NCI-H146 treated with DMSO at 0.1 percent for 48 hours (cell line): ENCODE measurements around the gene FAM53B.
A peak's percentile ranks its signal among the peaks of the same experiment; 100 is the strongest.

Experiments used
- DNase-seq: peaks from one replicate; lab custom pipeline; 2025; ENCODE audit not compliant: unreplicated experiment; lab: John Stamatoyannopoulos, UW

The FAM53B gene

DNA sequence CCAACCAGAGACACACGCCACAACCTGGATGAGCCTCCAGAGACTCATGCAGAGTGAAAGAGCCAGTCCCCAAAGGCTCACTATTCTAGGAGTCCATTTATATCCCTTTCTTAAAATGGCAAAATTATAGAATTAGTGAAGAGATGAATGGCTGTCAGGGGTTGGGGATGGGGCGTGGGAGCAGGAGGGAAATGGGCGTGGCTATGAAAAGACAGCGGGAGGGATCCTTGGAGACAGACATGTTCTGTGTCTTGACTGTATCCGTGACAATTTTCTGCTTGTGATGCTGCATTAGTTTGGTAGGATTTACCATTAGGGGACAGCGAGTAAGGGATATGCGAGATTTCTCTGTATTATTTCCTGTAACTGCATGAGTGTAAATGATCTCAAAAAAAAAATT lies 33.0 kb downstream of the FAM53B start:
- DNase-seq: no peak

DNA sequence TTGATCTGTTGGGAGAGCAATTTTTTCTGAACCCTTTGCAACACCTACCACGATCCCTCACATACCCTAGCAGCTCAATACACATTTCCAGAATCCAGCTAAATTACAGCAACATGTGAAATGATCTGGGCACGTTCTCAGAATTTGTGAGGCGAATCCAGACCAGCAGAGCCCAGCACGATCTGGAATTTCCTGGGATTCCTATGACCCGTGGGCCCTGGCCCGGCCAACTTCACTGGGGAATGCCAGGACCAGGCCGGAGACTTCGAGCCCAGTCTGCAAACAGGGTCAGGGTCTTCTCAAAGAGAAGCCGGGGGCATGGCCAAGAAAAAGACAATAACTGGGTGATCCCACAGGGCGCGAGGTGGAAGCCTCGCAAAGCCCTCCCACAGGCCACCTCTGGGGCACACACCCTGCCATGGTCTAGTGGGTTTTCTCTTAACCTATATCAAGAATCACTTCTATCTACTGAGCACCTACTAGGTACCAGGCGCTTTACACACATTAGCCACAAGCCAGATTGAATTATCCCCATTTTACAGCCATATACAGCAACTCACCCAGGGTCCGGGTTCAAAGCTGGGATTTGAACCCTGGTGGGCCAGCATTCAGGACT lies 33.8 kb downstream of the FAM53B start:
- no peak for DNase-seq

DNA sequence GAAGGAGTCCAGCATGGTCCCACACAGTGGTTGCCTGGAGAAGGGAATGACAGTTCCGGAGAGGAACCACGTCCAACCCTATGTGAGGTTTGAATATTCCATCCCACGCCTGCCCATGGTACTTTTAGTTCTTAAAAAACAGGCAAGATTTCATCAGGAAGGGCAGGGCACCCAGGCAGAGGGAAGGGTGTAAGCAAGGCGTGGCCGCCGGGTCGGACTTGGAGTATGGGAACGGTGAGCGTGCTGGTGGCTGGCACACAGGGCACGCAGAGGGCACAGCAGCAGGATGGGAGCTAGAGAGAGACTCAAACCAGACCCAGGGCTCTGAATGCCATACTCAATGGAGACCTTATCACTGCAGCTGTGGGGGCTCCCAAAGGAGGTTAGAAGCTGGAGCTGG lies 34.3 kb downstream of the FAM53B start:
- no peak for DNase-seq

- peak; percentile 36 for DNase-seq
Measured at GRCh38 chr10:124708922-124709520, 35.2 kb downstream of the FAM53B start.

DNA sequence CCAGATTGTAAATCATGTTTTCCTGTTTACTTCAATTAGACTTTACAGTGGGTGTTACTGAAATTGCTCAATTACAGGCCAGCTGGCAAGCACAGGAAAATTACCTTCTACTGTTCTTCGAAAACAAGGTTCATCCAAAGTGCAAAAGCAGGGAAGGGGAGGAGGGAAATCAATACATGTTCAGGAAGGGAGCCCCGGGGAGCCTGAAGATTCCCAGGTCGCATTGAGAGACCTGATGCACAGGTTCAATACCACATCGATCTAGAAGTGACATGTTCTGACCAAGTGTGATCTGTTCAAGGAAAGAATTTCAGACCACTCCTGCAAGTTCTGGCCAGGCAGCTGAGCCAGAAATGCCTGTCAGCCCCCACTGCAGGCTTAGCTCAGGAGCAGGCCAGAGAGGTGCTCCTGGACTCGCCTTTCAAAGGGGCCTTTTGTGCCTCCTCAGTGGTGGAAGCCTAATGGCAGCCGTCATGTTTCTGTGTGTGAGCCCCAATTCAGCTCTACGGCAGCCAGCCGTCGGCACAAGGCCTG lies 35.9 kb downstream of the FAM53B start:
- peak; percentile 91 for DNase-seq

GRCh38 chr10:124707551-124707950 lies 36.6 kb downstream of the FAM53B start:
- DNase-seq: no peak

DNA sequence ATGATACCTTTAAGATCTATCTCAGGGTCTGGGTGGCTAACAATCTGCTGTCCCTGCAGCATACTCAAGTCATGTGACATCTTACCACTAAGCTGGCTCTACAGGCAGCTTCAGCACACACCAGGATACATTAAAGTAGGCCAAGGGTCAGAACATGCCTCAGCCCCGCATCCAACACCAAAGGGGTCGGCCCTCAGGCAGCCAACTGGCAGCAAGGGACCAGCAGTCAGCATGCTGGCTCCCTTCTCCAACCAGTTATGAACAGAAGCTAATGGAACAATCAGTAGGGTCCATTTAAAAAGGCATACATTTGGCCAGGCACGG lies 37.1 kb downstream of the FAM53B start:
- DNase-seq: no peak

DNA sequence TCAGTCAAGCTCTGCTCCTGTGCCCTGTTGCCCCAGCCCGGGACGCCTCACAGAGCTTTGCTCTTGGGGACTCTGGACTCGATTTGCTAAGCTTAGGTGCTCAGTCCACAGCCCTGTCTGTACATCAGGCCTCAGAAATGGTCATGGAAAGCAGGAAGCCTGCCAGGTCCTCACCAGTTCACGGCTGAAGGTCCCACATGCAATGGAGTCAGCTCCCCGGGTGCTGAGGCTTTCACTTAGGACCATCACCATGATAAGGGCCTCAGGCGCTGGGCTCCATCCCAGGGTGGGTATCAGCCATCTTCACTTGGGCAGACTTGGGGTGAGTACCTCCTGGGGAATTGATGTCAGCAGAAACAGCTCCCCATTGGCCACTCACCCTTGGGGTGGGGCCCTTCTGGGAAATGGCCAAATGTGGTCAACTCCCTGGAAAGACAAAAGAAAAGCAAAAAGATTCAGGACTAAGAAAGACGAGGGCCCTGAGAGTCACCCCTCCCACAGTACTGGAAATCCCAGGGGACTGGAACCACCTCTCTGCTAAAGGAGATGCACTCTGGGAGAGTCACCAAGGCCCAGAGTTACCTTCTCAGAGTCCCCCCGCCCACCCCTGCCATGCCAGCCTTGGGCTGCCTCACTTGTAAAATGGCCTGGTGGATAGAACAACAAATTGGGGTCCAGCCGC lies 37.6 kb downstream of the FAM53B start:
- DNase-seq: no peak

- no peak for DNase-seq
Measured at GRCh38 chr10:124705817-124706461, 38.2 kb downstream of the FAM53B start.

DNA sequence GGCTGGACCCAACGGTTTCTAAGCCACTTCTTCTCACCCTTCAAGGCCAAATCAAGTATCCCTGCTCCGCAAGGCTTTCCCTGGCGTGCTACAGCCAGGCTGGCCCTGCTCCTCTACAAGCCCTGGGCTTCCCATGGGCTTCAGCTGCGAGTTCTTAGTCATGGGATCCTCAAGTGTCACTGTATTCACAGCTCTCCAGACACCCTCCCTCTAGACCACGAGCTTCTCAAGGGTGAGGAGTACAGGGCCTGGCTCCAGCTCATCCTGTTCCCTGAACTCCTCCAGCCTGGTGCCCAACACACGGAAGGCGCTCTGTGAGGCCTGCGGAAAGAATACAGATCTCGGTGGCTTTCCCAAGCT lies 38.8 kb downstream of the FAM53B start:
- DNase-seq: no peak

GRCh38 chr10:124704428-124705380 lies 39.5 kb downstream of the FAM53B start:
- no peak for DNase-seq

GRCh38 chr10:124703778-124704427 lies 40.3 kb downstream of the FAM53B start:
- peak; percentile 65 for DNase-seq

- no peak for DNase-seq
Measured at GRCh38 chr10:124703372-124703771, 40.8 kb downstream of the FAM53B start.

- DNase-seq: no peak
Measured at GRCh38 chr10:124701881-124702656, 42.1 kb downstream of the FAM53B start.

DNA sequence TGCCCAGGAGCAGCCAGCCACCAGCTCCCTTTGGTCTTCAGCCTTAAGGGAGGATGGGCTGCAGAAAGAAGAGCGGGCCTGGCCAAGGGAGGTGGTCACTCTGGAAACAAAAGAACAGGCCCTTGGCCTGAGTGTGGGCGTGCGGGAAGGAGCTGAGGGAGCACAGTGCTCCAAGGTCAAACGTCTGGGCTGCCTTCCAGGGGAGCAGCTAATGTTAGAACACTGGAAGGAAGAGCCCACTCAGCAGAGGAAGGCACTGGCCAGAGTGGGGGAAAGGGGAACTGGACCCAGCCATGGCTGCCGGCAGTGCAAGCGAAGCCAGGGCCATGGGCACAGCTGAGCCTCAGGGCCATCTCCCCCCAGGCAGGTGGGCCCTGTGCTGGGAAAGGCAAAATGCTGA lies 42.7 kb downstream of the FAM53B start:
- DNase-seq: no peak

- no peak for DNase-seq
Measured at GRCh38 chr10:124701038-124701365, 43.2 kb downstream of the FAM53B start.

DNA sequence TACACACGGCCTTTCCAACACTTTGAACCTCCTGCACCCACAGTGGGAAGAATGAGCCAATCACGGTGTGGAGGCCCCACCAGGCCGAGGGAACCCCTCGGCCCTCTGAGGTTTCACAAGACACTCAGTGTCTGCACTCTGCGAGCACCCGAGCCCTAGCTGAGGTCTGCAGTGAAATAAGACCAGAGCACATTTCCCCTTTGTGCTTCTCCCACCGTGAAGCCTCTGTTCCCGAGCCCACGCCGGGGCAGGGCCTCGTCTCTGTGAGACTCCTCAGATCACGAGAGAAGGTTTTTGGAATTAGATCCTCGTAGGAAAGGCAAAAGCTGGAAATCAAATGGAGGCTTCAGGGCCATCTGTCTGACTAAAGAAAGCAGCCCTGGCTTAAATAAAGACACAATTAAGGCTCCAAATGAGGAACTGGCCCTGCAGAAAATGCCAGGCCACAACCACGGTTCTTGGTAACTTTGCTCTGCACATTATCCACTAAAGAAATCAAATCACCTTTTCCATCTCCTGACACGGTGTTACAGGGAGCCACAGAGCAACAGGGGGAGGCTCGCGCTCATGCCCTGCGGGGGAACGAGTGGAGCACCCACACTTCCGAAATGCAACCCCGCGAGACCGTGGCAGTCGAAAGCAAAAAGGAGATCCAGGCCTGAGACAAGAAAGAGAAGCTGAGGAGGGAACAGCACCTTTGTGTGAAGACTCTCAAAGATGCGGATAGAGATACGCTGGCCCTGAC lies 43.7 kb downstream of the FAM53B start:
- DNase-seq: no peak

DNA sequence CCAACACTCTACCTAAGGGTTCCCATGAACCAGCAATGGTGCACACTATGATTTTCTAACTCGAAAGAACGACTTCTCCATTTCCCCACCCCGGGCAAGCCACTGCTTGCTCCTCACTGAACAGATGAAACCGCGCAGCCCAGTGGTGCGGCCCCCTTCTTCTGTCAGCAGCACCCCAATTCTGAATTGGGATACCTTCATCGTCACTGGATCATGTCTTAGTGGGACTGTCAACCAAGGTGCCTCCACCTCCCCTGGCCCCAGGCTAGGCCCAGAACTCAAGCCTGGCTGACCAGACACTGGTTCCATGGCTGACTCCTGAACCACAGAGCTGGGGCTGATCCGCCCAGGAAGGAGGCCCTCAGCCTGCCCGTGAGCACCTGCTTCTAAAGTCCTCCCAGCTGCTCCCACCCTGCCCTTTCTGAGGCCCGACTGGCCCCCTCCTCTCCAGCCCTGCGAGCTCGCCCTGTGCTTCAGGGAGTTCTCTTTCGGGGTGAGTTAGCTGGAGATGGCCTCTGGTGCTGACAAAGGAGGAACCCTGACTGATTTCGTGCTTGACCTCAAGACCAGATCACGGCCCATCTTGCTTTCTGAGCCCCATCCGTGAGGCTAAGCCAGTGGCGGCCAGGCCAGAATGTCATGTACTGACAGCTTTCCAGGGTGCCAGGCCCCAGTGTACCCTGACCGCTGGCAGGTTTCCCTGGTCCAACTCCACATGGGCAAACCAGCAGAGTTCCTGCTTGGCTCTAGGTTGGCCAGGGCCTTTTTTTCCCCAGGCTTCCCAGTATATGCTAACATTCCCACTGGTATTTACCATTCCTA lies 44.5 kb downstream of the FAM53B start:
- no peak for DNase-seq
